Measurements from ENCODE around the gene CASZ1. TPM values are rescaled to one million over a fixed set of nuclear protein-coding genes. Genes with fewer than 3 reads are reported as not detected.

Gene CASZ1
- total RNA-seq, 1 donor from 2014 or later, result 18.3 TPM

- Mint-ChIP-seq H3K4me3 (ENCODE audit: unreplicated experiment) (no peak overlapping the region), H3K27me3 (ENCODE audit: unreplicated experiment) (peaks cover 3% of the 10 kb centered on the region), H3K4me1 (ENCODE audit: low read depth, unreplicated experiment) (peaks cover 9% of the 10 kb centered on the region), H3K36me3 (ENCODE audit: unreplicated experiment) (no peaks in the 10 kb centered on the region), H3K27ac (ENCODE audit: unreplicated experiment) (peak overlapping the region; percentile 11), H3K9me3 (ENCODE audit: unreplicated experiment) (peaks cover 3% of the 10 kb centered on the region)
- no peak for TF ChIP-seq CTCF (IDR thresholded peaks at IDR 0.05; ENCODE audit: partially characterized antibody, unreplicated experiment)
- no peak for DNase-seq
Observed at GRCh38 chr1:10764296-10764798, 32.1 kb downstream of the CASZ1 start.

GRCh38 chr1:10762875-10763274, 33.6 kb downstream of the CASZ1 start:
- Mint-ChIP-seq H3K4me1 (ENCODE audit: low read depth, unreplicated experiment) (peaks cover 9% of the 10 kb centered on the region), H3K4me3 (ENCODE audit: unreplicated experiment) (no peak overlapping the region), H3K27ac (ENCODE audit: unreplicated experiment) (no peak overlapping the region), H3K36me3 (ENCODE audit: unreplicated experiment) (no peaks in the 10 kb centered on the region), H3K9me3 (ENCODE audit: unreplicated experiment) (peaks cover 5% of the 10 kb centered on the region), H3K27me3 (ENCODE audit: unreplicated experiment) (peaks cover 3% of the 10 kb centered on the region)
- TF ChIP-seq CTCF (IDR thresholded peaks at IDR 0.05; ENCODE audit: partially characterized antibody, unreplicated experiment), result no peak
- DNase-seq, result no peak

GRCh38 chr1:10762153-10762523, 34.3 kb downstream of the CASZ1 start:
- DNase-seq, result no peak
- no peak for TF ChIP-seq CTCF (IDR thresholded peaks at IDR 0.05; ENCODE audit: partially characterized antibody, unreplicated experiment)
- Mint-ChIP-seq H3K4me3 (ENCODE audit: unreplicated experiment) (no peak overlapping the region), H3K36me3 (ENCODE audit: unreplicated experiment) (no peaks in the 10 kb centered on the region), H3K4me1 (ENCODE audit: low read depth, unreplicated experiment) (peaks cover 9% of the 10 kb centered on the region), H3K27me3 (ENCODE audit: unreplicated experiment) (peaks cover 8% of the 10 kb centered on the region), H3K9me3 (ENCODE audit: unreplicated experiment) (peaks cover 5% of the 10 kb centered on the region), H3K27ac (ENCODE audit: unreplicated experiment) (no peak overlapping the region)

- no peak overlapping the region for H3K4me3 Mint-ChIP-seq (ENCODE audit: unreplicated experiment)
- H3K9me3 Mint-ChIP-seq (ENCODE audit: unreplicated experiment), result peaks cover 7% of the 10 kb centered on the region
- peaks cover 10% of the 10 kb centered on the region for H3K27me3 Mint-ChIP-seq (ENCODE audit: unreplicated experiment)
- no peaks in the 10 kb centered on the region for H3K36me3 Mint-ChIP-seq (ENCODE audit: unreplicated experiment)
- DNase-seq, result no peak
- peaks cover 14% of the 10 kb centered on the region for H3K4me1 Mint-ChIP-seq (ENCODE audit: low read depth, unreplicated experiment)
- H3K27ac Mint-ChIP-seq (ENCODE audit: unreplicated experiment), result no peak overlapping the region
- no peak for TF ChIP-seq CTCF (IDR thresholded peaks at IDR 0.05; ENCODE audit: partially characterized antibody, unreplicated experiment)
Observed at GRCh38 chr1:10761503-10762152, 34.8 kb downstream of the CASZ1 start.
